H1 (cell line): ENCODE measurements around the gene RHOU. TPM values are rescaled to one million over a fixed set of nuclear protein-coding genes. Genes with fewer than 3 reads are reported as not detected.

ENCODE experiments used
- CBX5 ChIP-seq: fragments of 300-800, 300-1000 bp; sonication (generic); IDR thresholded peaks from 2 replicates; pipeline ENCODE4 v1.7.1; 2016; ENCODE audit warnings: antibody characterized with exemption, low read length, low read depth
- CBX8 ChIP-seq: fragments of 300-800, 300-1000 bp; sonication (generic); IDR thresholded peaks from 2 replicates; pipeline ENCODE4 v1.7.1; 2016; ENCODE audit warnings: low read depth, low read length, borderline replicate concordance
- GTF2F1 ChIP-seq: IDR thresholded peaks from 2 replicates; pipeline ENCODE4 v1.6.1; 2012; ENCODE audit warnings: low read depth, low read length, improper control_type of control experiment, borderline replicate concordance
- KDM4A ChIP-seq: IDR thresholded peaks from one replicate; pipeline ENCODE4 v1.7.1; 2012; ENCODE audit warnings: low read depth, mild to moderate bottlenecking, moderate library complexity, low read length, inconsistent platforms; ENCODE audit not compliant: severe bottlenecking
- SIX5 ChIP-seq: IDR thresholded peaks from 2 replicates; pipeline ENCODE4 v1.6.1; 2011; ENCODE audit warnings: mild to moderate bottlenecking, low read depth, low read length
- TCF12 ChIP-seq: IDR thresholded peaks from 2 replicates; pipeline ENCODE4 v1.6.1; 2011; ENCODE audit warnings: low read depth, mild to moderate bottlenecking, low read length
- polyA plus RNA-seq, 7 experiments: library from polyadenylated mRNA; depleted of rRNA in 3 of 7; stranded (reverse) in 5 of 7; unstranded in 2 of 7; fragments of >200 nt in 5 of 7; fragments of 200-250 nt in 2 of 7; gene quantifications; 1 replicate in 5 of 7; 2 replicates in 1 of 7; 4 replicates in 1 of 7; pipeline versions ENCODE4 v1.2.1 to v1.2.3, GENCODE V29; 2011 to 2013; ENCODE audit warnings: missing spikeins in 2 of 7, mixed read lengths in 2 of 7
- total RNA-seq: library from RNA; stranded (reverse); fragmentation: NEBNext Ultra II Directional; extraction: Animal tissue kit (Norgen Biotek cat#: 25700); gene quantifications from 2 replicates; pipeline ENCODE4 v1.2.1, GENCODE V29; 2021

RHOU gene
- total and polyA plus RNA-seq, 2 of the 8 experiments (the other 6 are each of a cell fraction or from before 2014, with no cell fraction given), result 3.0 to 3.4 TPM

GRCh38 chr1:228782662-228783417 is 47.6 kb downstream of the RHOU start (continued):
- TF ChIP-seq SIX5 (no peak), CBX5 (no peak), GTF2F1 (no peak), TCF12 (no peak), KDM4A (no peak), CBX8 (no peak)
